Upper lobe of left lung (tissue), 4 donors: ENCODE results near the gene TRIM16.

Experiments
- POLR2A ChIP-seq, 4 donors: fragments of 450-650 bp; IDR thresholded peaks; one replicate each; pipeline ENCODE4 v1.5.1; 2016 to 2017; ENCODE audit warnings: antibody characterized with exemption in 4 of 4, mild to moderate bottlenecking in 2 of 4
- POLR2AphosphoS5 ChIP-seq, 2 donors: sonication (generic); formaldehyde crosslinking; IDR thresholded peaks; one replicate each; pipeline ENCODE4 v1.5.1; 2017; ENCODE audit warnings: antibody characterized with exemption in 2 of 2
- TF ChIP-seq, protein P1 (sequence below), 6 experiments: fragments of 450-650 bp in 4 of 6; fragments of 200-600 bp in 2 of 6; sonication (generic) in 2 of 6; IDR thresholded peaks; one replicate each; pipeline ENCODE4 v1.5.1; 2016 to 2019; ENCODE audit warnings: antibody characterized with exemption in 6 of 6

DNA sequence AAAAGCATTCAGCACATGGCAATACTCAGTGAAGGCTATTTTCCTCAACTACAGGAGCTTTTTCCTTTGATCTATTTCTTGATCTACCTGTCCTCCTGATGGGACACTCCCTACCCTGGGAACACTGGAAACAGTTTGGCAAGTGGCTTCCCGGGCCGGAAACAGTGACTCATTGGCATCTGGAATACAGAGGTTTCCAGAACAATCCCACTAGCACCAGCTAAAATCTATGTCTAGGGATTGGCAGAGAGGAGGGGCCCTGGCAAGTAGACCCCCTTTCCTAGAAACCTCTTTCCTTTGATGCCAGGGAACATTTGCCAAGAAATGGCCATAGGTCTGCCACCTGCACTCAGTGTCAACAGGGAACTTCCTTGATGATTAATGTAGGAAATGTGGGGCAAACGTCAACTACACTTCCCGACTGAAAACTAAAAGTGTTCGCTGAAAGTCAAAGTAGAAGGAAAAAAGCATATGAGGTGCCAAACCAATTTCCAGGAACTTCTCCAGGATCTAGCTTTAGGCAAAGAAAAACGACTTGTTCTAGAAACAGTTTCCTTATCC is 34.2 kb downstream of the TRIM16 start:
- TF ChIP-seq, protein P1, sequence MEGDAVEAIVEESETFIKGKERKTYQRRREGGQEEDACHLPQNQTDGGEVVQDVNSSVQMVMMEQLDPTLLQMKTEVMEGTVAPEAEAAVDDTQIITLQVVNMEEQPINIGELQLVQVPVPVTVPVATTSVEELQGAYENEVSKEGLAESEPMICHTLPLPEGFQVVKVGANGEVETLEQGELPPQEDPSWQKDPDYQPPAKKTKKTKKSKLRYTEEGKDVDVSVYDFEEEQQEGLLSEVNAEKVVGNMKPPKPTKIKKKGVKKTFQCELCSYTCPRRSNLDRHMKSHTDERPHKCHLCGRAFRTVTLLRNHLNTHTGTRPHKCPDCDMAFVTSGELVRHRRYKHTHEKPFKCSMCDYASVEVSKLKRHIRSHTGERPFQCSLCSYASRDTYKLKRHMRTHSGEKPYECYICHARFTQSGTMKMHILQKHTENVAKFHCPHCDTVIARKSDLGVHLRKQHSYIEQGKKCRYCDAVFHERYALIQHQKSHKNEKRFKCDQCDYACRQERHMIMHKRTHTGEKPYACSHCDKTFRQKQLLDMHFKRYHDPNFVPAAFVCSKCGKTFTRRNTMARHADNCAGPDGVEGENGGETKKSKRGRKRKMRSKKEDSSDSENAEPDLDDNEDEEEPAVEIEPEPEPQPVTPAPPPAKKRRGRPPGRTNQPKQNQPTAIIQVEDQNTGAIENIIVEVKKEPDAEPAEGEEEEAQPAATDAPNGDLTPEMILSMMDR (IDR thresholded peaks at IDR 0.05), result no peak
- TF ChIP-seq POLR2A (IDR thresholded peaks at IDR 0.05) (no peak), POLR2AphosphoS5 (IDR thresholded peaks at IDR 0.05) (peak; percentile 50 to 65)
